Skin of body (tissue), 2 donors: Measurements from ENCODE around the gene CMTM8. TPM values are rescaled to one million over a fixed set of nuclear protein-coding genes. Genes with fewer than 3 reads are reported as not detected.
"Not testable (repeated sequence)": the region's sequence is repeated elsewhere in the genome, so short reads cannot be mapped to it uniquely, and the experiment has no call there.

ENCODE experiments used
- DNase-seq: peaks from one replicate; lab custom pipeline; 2025; lab: John Stamatoyannopoulos, UW
- total RNA-seq: library from RNA; depleted of rRNA; stranded (reverse); fragments of >200 nt; gene quantifications from one replicate; pipeline ENCODE4 v1.2.3, GENCODE V29; 2014

CMTM8 gene
- total RNA-seq, 1 donor from 2014 or later: 2.8 TPM

DNA sequence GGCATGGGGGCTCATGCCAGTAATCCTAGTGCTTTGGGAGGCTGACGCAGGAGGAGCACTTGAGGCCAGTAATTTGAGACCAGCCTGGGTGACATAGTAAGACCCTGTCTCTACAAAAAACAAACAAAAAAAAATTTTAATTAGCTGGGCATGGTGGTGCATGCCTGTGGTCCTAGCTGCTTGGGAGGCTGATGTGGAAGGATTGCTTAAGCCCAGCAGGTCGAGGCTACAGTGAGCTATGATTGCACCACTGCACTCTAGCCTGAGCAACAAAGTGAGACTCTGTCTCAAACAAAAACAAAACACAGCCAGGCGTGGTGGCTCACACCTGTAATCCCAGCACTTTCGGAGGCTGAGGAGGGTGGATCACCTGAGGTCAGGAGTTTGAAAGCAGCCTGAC, 9.7 kb upstream of the CMTM8 start:
- not testable (repeated sequence) for DNase-seq

DNA sequence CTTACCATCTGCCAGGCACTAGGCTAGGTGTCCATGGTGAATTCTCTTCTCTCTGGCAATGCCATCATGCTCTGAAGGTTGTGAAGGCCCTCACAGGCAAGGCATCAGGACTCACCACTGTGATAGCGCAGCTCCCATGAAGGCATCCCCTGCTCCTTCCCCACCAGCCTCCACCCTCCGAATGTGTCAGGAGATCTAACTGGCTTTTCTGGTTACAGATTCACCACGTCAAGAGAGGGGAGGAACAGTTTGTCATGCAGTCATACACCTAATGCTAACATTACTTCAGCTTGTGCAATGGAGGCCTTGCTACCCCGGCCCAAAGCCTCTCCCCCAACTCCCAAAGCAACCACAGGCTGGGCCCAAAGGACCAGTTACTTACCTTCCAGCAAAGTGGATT, 8.9 kb upstream of the CMTM8 start:
- no peak for DNase-seq

DNA sequence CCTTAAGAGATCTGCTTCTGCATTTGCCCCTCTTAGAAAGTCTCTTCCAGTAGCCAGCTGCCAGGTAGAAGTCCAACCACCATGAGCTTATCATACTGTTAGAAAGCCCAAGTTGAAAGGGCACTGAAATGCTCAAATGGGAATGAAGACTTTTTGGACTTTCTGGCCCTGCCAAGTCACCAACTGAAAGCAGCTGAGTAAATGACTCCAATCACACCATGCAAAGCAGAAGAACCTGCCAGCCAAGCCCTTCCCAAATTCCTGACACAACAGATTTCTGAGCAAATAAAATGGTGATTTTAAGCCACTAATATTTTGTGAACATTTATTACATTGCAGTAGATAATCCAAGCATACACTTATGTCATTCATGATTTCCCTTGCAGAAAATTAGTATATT, 2.1 kb upstream of the CMTM8 start:
- DNase-seq: no peak

DNA sequence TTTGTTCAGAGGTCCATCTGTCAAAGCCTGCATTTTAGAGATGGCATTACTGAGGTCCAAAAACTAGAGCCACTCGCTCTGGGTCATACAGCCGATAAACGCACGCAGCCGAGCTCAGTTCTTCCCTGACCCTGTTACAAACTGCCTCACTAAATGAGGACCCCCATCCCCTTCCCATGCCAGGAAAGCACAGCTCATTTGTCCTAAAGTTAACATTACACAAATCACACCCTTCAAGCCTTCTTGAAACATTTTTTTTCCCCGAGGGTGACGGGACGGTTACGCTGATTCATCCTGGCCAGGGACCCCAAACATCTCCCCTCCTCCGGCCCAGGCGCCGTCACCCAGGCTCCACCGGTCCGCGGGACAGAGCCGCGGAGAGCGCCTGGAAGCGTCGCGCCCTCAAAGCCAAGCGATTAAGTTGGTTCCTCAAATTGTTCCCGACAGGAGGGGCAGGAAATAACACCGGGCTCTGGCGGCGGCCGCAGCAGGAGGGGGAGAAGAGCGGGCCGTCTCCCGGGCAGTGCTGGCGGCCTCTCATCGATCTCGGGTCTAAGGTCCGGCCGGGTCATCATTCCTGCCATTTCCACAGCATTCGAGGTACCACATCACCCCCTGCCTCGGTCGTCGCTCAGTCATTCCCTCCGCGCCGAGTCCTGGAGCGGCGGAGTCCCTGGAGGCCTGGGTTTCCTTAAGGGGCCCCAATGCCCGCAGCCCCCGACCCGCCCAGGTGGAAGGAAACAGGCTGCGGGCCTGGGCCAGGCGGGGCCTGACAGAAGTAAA, 619 bp upstream of the CMTM8 start:
- no peak for DNase-seq

DNA sequence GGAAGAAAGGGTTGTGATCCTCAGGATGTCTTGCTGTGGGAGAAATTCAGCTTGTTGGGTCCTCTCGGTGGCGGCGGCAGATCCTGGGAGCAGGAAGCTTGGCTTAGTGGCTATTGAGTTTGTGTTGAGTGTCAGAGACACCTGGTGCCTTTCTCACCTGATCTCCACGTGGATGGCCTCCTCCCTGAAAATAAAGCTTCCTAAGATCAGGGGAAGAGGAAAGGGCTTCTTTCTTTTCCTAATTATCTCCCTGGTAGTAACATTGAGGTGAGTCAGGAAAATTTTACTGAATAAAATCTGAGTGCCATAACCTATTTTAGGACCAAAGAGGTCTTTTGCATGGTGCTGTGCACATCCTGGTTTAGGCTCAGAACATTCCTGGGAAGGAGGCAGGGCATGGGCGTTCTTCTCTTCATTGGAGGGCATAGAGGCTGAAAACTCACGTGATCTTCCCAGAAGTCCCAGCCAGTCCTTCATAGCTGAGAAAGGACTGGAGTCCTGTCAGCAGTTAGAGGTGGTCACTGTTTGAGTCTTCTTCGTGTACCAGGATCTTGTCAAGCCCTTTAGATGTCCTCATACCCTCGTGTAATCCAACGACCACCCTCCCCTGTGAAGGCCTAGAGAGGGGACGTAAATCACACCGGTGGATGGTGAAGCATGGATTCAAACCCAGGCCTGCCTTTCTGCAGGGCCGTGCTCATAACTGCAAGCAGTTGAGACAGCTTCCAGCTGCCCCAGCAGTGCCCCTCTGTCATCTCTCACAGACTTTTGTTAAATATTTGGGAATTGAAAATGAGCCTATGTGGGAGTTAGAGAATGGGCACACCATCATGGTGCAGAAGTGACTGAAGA, 1.1 kb downstream of the CMTM8 start:
- DNase-seq: no peak

DNA sequence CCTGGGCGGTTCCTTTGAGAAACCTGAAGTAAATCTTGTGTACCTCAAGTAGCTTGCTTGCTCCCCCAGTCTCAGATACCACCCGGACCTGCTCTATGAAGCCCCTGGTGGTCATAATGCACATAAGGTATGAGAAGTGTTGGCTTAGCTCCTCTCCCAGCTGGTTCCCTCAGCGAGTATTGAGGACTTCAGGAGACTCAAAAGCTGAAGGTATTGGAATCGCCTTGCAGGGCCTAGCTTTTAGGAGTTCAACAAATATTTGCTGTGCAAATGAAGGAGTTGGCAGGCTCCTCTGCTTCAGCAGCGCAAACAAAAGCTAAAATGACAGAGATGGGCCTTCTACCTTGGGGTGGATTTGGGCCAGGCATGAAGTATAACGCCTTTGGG, 1.7 kb downstream of the CMTM8 start:
- DNase-seq: peak; percentile 2

DNA sequence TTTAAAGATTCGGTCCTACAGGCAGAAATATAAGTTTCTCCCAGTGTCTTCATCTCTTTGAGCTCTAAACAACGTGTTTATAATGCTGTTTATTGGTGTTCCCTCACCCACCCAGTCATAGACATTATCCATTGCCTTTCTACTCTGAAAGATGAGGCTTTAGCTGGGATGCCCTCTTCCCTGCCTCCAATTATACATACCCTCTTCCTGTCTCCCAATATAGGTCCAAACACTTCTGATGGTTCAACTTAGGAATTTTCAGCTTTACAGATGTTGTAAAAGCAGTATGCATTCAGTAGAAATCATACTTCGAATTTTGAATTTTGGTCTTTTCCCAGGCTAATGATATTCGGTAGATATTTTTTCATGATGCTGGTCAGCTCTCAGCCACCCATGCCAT, 2.6 kb downstream of the CMTM8 start:
- no peak for DNase-seq

DNA sequence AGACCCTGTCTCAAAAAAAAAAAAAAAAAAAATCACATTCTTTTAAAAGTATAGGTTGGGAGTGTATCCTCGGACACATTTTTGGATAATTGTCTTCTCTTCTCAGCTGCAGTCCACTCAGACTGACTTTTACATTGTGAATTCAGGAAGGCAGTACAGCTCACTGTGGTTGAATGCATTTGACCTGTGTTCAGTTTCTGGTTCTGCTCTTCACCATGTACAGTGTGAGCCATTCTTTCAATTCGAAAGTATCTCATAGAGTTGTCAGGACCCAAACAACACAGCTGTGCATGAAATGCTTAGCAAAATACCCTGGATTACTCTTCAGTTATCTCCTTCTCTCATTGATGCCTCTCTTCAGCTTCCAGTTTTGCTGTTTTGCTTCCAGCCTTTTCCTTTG, 5.0 kb downstream of the CMTM8 start:
- no peak for DNase-seq

DNA sequence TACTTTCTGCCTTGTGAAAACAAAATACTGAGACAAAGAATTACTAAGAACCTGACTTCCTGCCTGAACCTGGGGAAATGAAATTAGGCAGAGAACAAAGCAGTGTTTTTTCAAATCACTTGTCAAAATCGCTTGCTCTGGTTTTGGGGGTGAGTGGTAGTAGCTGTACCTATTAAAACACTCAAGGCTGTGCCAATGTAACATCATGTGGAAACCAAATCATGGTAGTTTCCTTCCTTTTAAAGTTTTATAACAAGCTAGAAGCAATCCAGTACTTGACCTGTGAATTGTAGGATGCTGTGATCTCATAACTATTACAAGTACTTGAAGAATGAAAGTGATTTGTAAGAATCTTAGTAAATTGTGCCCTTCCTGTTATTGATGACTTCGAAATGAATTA, 6.7 kb downstream of the CMTM8 start:
- no peak for DNase-seq

DNA sequence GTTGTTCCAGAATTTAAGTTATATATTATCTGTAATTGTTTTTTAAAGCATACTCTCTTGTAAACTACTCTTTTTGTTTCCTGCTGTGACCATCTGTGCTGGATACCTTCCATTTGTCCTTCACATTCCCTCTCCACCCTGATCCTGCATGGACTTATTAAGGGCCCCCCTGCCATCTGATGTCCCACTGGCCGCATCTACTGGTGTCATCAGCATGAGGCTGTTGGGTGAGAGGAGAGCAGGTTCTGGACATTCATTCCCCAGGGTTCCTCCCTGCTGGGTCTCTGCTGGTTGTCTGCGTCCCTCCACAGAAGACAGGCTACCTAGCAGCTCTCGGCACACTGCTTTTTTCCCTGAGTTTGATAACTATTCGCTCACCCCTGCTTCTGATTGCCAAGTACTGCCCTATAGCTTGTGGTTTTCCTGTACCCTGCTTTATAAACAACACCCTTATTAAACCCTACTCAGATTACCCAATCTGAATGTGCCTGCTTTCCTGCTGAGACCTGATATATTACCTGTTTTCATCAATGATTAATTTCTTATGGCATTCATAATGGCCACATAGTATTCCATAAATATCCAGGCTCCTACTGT, 7.7 kb downstream of the CMTM8 start:
- no peak for DNase-seq

DNA sequence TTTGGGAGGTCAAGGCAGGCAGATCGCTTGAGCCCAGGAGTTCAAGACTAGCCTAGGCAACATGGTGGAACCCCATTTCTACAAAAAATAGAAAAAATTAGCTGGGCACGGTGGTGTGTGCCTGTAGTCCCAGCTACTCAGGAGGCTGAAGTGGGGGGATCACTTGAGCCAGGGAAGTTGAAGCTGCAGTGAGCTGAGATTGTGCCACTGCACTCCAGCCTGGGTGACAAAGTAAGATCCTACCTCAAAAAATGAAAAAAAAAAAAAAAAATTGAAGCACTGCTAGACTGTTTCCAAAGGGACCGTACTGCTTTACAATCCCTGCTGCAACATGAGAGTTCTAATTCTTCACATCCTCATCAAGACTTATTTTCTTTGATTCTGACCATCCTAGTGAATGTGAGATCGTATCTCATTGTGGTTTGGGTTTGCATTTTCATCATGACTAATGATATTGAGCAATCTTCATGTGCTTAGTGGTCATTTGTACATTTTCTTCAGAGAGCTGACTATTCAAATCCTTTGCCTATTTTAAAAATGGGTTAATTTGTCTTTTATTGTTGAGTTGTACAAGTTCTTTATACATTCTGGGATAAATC, 10.8 kb downstream of the CMTM8 start:
- no peak for DNase-seq

DNA sequence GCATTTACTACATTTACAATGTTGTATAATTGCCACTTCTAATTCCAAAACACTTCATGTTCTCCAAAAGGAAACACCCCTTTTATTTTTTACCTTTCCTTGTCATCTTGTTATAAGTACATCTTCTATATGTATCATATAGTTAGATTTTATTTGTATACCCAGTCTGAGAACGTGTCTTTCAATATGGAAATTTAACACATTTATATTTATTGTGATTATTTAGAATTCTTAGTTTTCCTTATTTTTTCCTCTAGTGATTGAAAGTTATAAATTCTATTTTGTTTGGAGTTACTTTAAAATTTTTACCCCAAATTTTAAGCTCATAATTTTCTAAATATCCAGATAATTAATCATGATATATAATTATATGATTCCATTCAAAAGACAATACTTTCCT, 15.8 kb downstream of the CMTM8 start:
- no peak for DNase-seq

DNA sequence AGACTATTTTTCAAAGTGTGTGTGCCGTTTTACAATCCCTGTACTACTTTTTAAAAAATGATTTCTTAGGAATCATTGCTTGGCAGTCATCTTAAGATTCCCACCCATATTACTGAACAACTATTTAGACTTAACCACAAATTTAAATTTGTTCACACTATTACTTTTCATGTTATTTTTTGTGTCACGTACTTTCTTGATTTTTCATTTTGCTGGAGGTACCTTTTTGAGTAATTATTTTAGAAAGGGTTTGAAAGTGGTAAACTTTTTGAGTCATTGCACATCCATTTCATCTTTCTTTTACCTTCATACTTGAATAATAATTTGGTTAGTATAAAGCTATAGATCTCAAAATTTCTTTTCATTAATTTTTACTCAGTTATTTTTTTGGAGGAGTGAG, 16.9 kb downstream of the CMTM8 start:
- DNase-seq: no peak

DNA sequence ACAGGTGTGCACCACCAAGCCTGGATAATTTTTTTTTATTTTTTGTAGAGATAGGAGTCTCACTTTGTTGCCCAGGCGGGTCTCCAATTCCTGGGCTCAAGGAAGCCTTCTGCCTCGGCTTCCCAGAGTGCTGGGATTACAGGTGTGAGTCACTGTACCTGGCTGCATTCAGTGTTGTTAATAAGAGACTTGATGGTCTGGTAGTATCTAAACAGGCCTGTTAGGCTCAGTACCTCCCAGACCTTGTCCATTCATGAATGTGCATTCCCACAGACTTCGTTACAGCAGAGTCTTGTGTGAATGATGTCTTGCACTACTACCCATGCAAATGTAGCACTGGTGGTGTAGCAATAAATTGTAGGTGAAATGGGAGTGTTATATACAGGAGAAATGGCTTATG, 17.7 kb downstream of the CMTM8 start:
- DNase-seq: no peak

DNA sequence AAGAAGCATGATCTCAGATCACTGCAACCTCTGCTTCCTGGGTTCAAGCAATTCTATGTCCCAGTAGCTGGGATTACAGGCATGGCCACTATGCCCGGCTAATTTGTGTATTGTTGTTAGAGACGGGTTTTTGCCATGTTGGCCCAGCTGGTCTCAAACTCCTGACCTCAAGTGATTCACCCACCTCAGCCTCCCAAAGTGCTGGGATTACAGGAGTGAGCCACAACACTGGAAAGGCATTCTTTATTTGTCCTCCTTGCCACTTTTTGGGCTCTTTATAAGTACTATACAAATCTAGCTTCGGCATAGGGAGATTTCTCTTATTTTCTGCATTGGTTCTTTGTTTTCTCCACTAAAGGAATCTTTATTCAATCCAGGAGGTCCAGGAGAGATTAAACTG, 18.6 kb downstream of the CMTM8 start:
- DNase-seq: no peak

DNA sequence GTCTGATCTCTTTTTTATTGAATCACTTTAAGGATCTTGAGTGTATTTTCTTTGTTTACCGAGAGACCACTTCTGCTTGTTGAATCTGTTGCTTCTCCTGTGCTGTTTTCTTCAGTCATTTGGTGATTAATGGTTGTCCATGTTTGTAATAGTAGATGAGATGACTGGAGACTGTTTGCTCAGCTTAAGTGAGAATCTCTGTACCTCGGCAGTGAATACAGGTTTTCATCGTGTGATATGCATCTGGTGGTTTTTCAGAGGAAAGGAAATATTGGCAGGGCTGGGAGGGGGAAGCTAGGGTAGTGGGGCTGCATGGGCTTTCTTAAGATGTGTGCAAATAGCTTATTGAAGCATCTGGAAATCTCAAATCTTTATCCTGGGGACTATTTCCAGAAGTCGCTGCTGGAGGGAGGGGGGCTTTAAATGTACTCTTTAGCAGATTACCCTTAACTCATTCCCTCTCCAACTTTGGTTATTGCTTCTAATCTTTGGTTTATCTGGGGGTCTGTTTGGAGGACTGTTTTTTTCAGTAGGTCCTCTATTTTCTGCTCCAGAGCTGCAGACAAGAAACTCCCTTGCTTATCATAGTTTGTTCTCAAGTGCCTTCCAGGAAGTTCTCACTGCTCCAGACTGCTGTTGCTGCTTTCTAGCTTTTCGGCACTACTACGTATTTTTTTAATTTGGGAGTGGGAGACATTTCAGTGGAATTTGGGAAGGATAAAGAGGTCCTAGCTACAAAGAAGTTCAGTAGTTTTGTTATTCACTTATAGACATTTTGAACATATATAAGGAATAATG, 19.4 kb downstream of the CMTM8 start:
- no peak for DNase-seq

DNA sequence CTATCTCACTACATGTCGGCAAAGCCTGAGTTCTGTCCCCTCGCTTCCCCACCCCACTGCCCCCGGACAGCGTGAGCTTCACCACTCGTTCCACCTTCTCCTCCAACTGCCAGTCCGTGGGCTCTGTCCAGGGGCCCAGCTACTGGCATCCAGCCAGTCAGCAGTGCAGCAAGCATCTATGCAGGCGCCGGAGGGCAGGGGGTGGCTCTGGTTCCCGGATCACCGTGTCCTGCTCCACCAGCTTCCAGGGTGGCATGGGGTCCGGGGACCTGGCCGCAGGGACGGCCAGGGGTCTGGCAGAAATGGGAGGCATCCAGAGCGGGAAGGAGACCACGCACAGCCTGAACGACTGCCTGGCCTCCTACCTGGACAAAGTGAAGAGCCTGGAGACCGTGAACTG, 20.4 kb downstream of the CMTM8 start:
- DNase-seq: no peak

DNA sequence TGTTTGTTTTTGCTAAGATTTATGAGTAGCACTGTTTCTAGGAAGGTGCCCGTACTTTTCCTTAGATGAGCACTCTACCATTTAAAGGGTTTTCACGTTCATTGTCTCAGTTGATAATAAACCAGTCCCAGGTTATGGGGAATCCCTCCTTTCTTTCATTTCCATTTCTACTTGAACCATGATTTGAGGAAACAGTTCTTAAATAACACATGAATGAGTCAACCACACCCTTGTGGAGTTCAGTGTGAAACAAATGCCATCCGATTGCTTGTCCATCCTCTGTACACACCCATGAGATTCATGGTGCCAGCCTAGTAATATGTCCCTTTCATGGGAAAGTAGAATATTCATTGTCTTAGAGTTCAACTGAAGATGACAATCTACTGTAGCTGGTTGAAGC, 23.1 kb downstream of the CMTM8 start:
- no peak for DNase-seq

DNA sequence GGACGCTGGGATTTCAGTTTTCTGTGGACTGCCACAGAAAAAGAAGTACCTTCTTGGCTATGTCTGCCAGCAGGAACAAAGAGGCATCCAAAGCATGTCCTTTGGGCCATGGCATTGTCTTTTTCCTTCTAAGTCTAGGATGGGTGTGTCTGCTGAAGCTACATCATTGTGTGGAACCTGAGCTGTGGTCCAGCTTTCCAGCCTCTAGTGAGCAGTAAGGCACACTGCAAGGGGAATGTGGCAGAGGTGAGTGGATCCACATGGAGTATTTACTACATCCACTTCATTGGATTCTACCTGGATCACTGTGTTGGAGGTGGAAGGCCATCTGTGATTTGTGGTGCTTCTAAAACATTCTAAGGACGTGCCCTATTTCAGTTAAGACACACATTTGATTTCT, 23.7 kb downstream of the CMTM8 start:
- DNase-seq: no peak

DNA sequence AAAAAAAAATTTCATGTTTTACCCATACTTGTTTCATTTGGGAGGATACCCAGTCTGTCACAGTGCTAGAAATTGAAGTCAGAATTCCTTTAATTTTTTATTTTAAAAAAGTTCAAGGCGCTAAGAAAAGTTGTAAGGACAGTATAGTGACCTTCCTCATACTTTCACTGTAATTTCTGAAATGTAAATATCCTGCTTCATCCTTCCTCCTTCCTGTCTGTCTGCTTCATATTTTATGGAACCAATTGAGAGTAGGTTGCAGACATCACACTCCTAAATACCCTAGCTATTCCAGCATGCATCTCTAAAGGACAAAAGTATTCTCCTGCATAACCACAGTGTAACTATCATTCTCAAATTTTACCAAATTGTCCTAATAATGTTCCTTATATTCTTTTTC, 35.8 kb downstream of the CMTM8 start:
- DNase-seq: no peak

DNA sequence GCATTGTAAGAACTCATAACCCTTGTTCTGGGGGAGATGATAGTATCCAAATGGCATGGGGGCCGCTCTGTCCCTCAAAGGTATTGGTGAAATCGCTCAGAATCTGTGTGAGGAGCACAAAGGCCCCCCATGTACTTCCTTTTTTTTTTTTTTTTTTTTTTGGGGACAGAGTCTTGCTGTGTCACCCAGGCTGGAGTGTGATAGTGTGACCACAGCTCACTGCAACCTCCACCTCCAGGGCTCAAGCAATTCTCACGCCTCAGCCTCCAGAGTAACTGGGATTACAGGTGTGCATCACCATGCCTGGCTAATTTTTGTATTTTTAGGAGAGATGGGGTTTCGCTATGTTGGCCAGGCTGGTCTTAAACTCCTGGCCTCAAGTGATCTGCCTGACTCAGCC, 37.0 kb downstream of the CMTM8 start:
- DNase-seq: no peak
